Mucosa of gallbladder (tissue), 1 donor: Measurements from ENCODE around the gene DVL2. TPM values are rescaled to one million over a fixed set of nuclear protein-coding genes. Genes with fewer than 3 reads are reported as not detected.

Experiments
- DNase-seq: peaks from one replicate; pipeline ENCODE4 v3.0.0-alpha.2; 2020; ENCODE audit warnings: low spot score
- total RNA-seq: library from RNA; stranded (reverse); gene quantifications from one replicate; pipeline ENCODE4 v1.2.1, GENCODE V29; 2021
- donor health status: DM: no; HTN: no; CAD: no.

Gene DVL2
- total RNA-seq, 1 donor from 2014 or later: 60.9 TPM

- DNase-seq: no peak
Observed at GRCh38 chr17:7238420-7239090, 4.2 kb upstream of the DVL2 start.

GRCh38 chr17:7237761-7238419 lies 3.6 kb upstream of the DVL2 start:
- DNase-seq: peak; percentile 76

- no peak for DNase-seq
Observed at GRCh38 chr17:7237266-7237760, 3.0 kb upstream of the DVL2 start.

- DNase-seq: no peak
Observed at GRCh38 chr17:7236808-7237207, 2.5 kb upstream of the DVL2 start.

- no peak for DNase-seq
Observed at GRCh38 chr17:7235693-7236665, 1.7 kb upstream of the DVL2 start.

- no peak for DNase-seq
Observed at GRCh38 chr17:7233701-7234082, 625 bp downstream of the DVL2 start.

GRCh38 chr17:7232114-7232513 lies 2.2 kb downstream of the DVL2 start:
- DNase-seq: no peak

GRCh38 chr17:7229504-7229903 lies 4.8 kb downstream of the DVL2 start:
- no peak for DNase-seq

- DNase-seq: no peak
Observed at GRCh38 chr17:7228920-7229319, 5.4 kb downstream of the DVL2 start.

- DNase-seq: no peak
Observed at GRCh38 chr17:7226721-7227710, 7.3 kb downstream of the DVL2 start.

GRCh38 chr17:7225711-7226331 lies 8.5 kb downstream of the DVL2 start:
- DNase-seq: no peak

GRCh38 chr17:7224661-7225111 lies 9.6 kb downstream of the DVL2 start:
- DNase-seq: no peak

GRCh38 chr17:7224110-7224509 lies 10.2 kb downstream of the DVL2 start:
- no peak for DNase-seq

- no peak for DNase-seq
Observed at GRCh38 chr17:7223375-7223774, 10.9 kb downstream of the DVL2 start.

GRCh38 chr17:7222972-7223292 lies 11.4 kb downstream of the DVL2 start:
- DNase-seq: no peak

- DNase-seq: no peak
Observed at GRCh38 chr17:7222093-7222971, 12.0 kb downstream of the DVL2 start.

GRCh38 chr17:7221278-7222092 lies 12.8 kb downstream of the DVL2 start:
- DNase-seq: no peak

GRCh38 chr17:7220593-7221277 lies 13.6 kb downstream of the DVL2 start:
- DNase-seq: peak; percentile 58
